Left lung (tissue), 10 donors: ENCODE measurements around the gene OR4E2. TPM values are rescaled to one million over a fixed set of nuclear protein-coding genes. Genes with fewer than 3 reads are reported as not detected.

Experiments
- ATAC-seq: fragments of 200-7000 bp; cut with Tn5 transposase; one replicate; pipeline ENCODE4 v1.9.1; 2020; ENCODE audit warnings: moderate library complexity
- DNase-seq, 4 donors: peaks; one replicate each; pipeline ENCODE4 v3.0.0-alpha.2; 2013 to 2020
- H3K27ac ChIP-seq, 2 donors: fragments of 200-600 bp; sonication (generic) in 1 of 2; one replicate each; pipeline versions ENCODE4 v1.5.0 to v1.8.0; 2020 to 2021
- H3K27me3 ChIP-seq, 2 donors: fragments of 200-600 bp; sonication (generic) in 1 of 2; one replicate each; pipeline versions ENCODE4 v1.5.0 to v1.8.0; 2020 to 2021
- H3K36me3 ChIP-seq, 2 donors: fragments of 200-600 bp; sonication (generic) in 1 of 2; one replicate each; pipeline versions ENCODE4 v1.5.0 to v1.8.0; 2020 to 2021
- H3K4me1 ChIP-seq, 2 donors: fragments of 200-600 bp; one replicate each; pipeline ENCODE4 v1.8.0; 2021
- H3K4me3 ChIP-seq, 2 donors: fragments of 200-600 bp; sonication (generic) in 1 of 2; one replicate each; pipeline versions ENCODE4 v1.5.0 to v1.8.0; 2020 to 2021; ENCODE audit warnings: mild to moderate bottlenecking in 1 of 2
- H3K9me3 ChIP-seq, 2 donors: fragments of 200-600 bp; sonication (generic) in 1 of 2; one replicate each; pipeline versions ENCODE4 v1.5.0 to v1.8.0; 2020 to 2021
- intact Hi-C, 2 donors: fragments of 100-400 bp; cut with DNase I; formaldehyde crosslinking; loops; one replicate each; pipeline versions ENCODE4 v1.11.2 to v1.14.2; 2022
- polyA plus RNA-seq, 6 donors: library from polyadenylated mRNA; unstranded; fragments of 120-200 nt; gene quantifications; one replicate each; pipeline ENCODE4 v1.2.1, GENCODE V29; 2013; ENCODE audit not compliant: insufficient read length in 6 of 6
- total RNA-seq, 2 donors: library from RNA; stranded (reverse); fragmentation: NEBNext Ultra II Directional; extraction: Animal tissue kit (Norgen Biotek cat#: 25700); gene quantifications; one replicate each; pipeline ENCODE4 v1.2.1, GENCODE V29; 2021
- TF ChIP-seq, protein P1 (sequence below), 2 donors: fragments of 200-600 bp; sonication (generic) in 1 of 2; IDR thresholded peaks; one replicate each; pipeline versions ENCODE4 v1.5.0 to v1.8.0; 2021; ENCODE audit warnings: antibody characterized with exemption in 2 of 2
- donor health status: DM: no; HTN: yes; CAD: no.
- donor health status: DM: no; HTN: no; CAD: no.

Gene OR4E2
- total and polyA plus RNA-seq, 8 donors = 0.07 to 0.08 TPM; not detected in 6

DNA sequence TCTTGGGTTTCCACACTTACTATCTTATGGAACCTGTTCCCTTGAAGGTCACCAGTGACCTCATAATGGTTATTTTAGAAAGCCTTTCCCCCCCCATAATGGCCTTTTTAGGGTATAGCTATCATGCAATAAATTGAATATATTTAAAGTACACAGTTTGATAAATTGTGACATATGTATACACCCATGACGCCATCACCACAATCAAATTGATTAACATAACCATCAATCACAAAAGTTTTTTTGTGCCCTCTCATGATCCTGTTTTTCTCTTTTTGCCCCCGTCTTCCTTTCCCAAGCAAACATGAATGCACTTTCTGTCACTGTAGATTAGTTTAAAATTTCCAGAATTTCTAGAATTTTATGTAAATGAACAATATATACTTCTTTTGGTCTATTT, 48.7 kb downstream of the OR4E2 start:
- Histone ChIP-seq H3K9me3 (no peaks in the 10 kb centered on the region), H3K27ac (no peak overlapping the region), H3K36me3 (no peaks in the 10 kb centered on the region), H3K4me1 (peaks cover 0 to 5% of the 10 kb centered on the region in 2 donors), H3K4me3 (no peak overlapping the region), H3K27me3 (no peaks in the 10 kb centered on the region)
- TF ChIP-seq, protein P1, sequence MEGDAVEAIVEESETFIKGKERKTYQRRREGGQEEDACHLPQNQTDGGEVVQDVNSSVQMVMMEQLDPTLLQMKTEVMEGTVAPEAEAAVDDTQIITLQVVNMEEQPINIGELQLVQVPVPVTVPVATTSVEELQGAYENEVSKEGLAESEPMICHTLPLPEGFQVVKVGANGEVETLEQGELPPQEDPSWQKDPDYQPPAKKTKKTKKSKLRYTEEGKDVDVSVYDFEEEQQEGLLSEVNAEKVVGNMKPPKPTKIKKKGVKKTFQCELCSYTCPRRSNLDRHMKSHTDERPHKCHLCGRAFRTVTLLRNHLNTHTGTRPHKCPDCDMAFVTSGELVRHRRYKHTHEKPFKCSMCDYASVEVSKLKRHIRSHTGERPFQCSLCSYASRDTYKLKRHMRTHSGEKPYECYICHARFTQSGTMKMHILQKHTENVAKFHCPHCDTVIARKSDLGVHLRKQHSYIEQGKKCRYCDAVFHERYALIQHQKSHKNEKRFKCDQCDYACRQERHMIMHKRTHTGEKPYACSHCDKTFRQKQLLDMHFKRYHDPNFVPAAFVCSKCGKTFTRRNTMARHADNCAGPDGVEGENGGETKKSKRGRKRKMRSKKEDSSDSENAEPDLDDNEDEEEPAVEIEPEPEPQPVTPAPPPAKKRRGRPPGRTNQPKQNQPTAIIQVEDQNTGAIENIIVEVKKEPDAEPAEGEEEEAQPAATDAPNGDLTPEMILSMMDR (IDR thresholded peaks at IDR 0.05) = no peak
- ATAC-seq (no peak), DNase-seq (no peak)
- intact Hi-C loops = no loop called here

DNA sequence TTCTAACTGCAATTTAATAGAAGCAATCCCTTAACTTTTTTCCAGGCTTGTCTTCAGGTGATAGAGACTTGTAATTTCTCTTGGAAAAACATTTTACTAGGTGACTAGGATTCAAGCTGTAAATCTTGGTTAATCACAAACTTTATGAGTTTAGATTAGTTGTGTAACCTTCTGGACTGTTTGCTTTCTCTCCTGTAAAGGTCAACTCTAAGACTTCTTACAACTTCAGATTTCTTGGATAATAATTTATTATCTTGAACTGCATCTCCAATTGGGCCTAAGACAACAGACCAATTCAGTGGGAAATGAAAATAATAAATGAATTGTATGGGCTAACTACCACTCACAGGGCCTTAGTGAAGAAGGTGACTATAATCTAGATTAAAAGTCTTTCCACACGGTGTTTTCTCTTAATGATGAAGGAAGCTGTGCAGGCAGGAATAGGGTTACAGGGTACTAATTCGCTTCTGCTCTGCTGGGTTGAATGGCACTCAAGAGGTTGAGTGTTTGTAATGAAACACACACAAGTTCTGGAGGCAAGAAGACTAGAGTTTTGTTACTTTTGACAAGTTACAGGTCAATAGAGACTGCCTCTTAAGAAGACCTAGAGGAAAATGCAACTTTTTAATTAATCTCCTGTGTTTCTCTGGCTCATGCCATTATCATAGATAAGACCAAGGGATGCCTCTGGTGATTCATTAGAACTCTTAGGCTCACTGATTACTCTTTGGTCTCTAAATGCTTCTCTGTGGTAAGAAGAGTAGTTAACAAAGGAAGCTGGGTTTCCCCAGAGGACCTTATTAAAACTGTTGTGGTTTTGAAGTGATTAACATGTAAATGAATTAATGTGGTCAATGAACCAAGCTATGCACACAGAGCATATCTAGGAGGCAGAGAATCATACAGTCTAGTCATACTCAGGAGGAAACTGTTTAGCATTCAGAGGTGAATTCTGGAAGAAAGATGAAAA, 50.0 kb downstream of the OR4E2 start:
- Histone ChIP-seq H3K27me3 (no peaks in the 10 kb centered on the region), H3K4me1 (peaks cover 0 to 5% of the 10 kb centered on the region in 2 donors), H3K27ac (no peak overlapping the region), H3K9me3 (no peaks in the 10 kb centered on the region), H3K36me3 (no peaks in the 10 kb centered on the region), H3K4me3 (no peak overlapping the region)
- TF ChIP-seq, protein P1 (IDR thresholded peaks at IDR 0.05) = no peak
- intact Hi-C loops = no loop called here
- DNase-seq = no peak
- peak; percentile 86 for ATAC-seq

DNA sequence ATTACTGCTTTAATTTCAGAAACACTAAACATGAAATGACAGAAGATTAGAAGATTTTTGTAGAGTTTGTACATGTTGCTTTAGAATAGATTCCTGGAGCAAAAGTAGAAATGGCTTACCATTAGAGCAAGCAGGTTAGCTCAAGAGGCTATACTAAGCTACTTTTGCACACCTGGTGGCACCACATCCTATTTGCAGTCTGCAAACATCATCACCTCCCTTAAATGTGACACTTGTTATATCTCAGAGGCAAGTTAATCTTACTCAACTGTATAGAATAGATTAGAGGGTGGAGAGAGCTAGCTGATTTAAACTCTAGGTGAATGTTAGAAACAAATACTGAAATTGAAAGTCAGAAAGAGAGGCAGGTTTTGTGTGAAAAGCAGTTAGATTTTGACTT, 50.7 kb downstream of the OR4E2 start:
- no peak for DNase-seq
- Histone ChIP-seq H3K4me1 (peaks cover 0 to 5% of the 10 kb centered on the region in 2 donors), H3K27me3 (no peaks in the 10 kb centered on the region), H3K4me3 (no peak overlapping the region), H3K36me3 (no peaks in the 10 kb centered on the region), H3K9me3 (no peaks in the 10 kb centered on the region), H3K27ac (no peak overlapping the region)
- peak; percentile 54 for ATAC-seq
- intact Hi-C loops = no loop called here
- TF ChIP-seq, protein P1 (IDR thresholded peaks at IDR 0.05) = no peak

DNA sequence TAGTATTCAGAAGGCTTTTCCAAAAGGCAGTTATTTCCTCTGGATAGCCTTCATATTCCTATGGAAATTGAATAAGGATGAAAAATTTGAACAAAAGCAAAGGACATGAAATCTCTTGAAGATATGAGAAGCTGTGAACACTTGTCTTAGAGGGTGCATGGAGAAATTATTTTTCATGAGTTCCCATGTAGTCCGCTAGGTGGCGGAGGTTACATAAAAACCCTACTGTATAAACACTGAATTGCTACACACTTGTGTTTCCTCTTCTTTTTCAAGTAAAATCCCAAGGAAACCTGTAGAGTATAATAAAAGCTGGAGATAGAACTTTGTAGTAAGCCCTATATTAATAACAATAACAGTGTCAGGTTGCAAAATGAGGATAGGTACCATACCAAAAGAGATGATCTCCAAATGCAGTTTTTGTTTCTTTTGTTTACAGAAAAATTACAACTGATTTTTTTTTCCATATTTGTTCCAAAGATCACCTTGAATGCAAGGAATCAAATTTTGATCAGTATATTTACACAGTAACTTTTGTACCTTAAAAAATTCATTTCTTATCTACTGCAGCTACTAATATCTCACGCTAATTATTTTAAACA, 57.8 kb downstream of the OR4E2 start:
- Histone ChIP-seq H3K36me3 (no peaks in the 10 kb centered on the region), H3K27ac (no peak overlapping the region), H3K4me1 (no peaks in the 10 kb centered on the region), H3K4me3 (no peak overlapping the region), H3K27me3 (peaks cover 0 to 10% of the 10 kb centered on the region in 2 donors), H3K9me3 (no peaks in the 10 kb centered on the region)
- peak; percentile 78 for ATAC-seq
- TF ChIP-seq, protein P1 (IDR thresholded peaks at IDR 0.05) = peak; percentile 52 to 79
- intact Hi-C loops = no loop called here
- DNase-seq = peak in 2 of 4 donors; percentile 10 to 39

DNA sequence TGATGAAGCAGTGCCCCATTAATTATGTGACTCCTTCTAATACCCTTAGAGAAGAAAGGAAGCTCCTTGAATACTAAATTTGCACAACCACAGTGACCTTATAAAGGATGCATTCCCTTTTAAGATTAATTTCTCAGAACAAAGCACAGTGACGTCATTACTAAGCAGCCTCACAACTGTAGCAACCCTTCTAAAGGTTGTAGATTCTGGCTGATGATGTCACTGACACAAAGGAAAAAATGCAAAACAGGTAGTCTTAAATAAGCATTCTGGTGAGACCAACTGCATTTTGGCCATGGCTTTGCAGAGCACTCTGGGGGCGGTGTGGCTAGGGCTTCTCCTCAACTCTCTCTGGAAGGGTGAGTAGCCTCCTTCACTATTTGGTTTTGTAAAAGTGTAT, 58.4 kb downstream of the OR4E2 start:
- ATAC-seq (no peak), DNase-seq (no peak)
- TF ChIP-seq, protein P1 (IDR thresholded peaks at IDR 0.05) = no peak
- no peaks in the 10 kb centered on the region for H3K4me1 ChIP-seq
- H3K27me3 ChIP-seq = peaks cover 0 to 13% of the 10 kb centered on the region in 2 donors
- no peaks in the 10 kb centered on the region for H3K36me3 ChIP-seq
- intact Hi-C loops = no loop called here
- no peak overlapping the region for H3K27ac ChIP-seq
- H3K9me3 ChIP-seq = no peaks in the 10 kb centered on the region
- H3K4me3 ChIP-seq = no peak overlapping the region
